ENCODE measurements around the gene EPHA4.

EPHA4 gene

GRCh38 chr2:221485503-221485870 is 86.6 kb downstream of the EPHA4 start:
- no peak overlapping the region for H3K4me3 ChIP-seq (ENCODE audit: low read depth, low read length)
- DNase-seq (ENCODE audit: low read depth): no peak

DNA sequence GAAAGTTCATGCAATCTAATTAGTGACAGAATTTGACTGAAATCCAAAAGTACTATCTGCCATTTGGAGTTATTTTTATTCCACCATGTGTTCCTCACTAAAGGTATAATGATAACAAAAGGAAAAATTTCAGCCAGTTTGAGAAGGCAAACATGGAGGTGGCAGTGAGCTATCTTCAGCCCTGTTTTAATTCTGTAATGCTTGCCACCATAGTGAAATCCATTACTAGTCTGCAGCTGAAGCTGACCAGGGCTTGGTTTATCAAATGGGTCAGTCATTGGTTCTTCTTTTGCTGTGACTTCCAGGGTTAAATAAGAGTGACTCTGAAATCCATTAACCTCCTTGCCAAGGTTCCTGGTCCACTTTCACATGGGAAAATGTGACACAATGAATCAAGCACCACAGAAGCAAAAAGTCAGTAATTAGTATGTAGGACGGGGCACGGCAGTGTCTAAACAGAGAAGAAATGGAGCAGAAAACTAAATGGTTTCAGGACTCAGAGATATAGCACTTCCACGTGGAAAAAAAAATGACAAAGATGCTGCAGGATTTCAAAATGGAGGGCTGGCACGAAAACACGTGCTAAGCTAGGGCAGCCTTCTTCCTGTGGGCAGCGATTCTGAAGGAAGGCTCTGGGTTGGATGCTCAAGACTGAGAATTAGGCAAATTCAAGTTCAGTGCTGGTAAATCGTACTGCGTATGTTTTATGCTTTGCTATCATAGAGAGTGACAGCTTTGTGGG is 87.2 kb downstream of the EPHA4 start:
- no peak for DNase-seq (ENCODE audit: low read depth)
- H3K4me3 ChIP-seq (ENCODE audit: low read depth, low read length): no peak overlapping the region

DNA sequence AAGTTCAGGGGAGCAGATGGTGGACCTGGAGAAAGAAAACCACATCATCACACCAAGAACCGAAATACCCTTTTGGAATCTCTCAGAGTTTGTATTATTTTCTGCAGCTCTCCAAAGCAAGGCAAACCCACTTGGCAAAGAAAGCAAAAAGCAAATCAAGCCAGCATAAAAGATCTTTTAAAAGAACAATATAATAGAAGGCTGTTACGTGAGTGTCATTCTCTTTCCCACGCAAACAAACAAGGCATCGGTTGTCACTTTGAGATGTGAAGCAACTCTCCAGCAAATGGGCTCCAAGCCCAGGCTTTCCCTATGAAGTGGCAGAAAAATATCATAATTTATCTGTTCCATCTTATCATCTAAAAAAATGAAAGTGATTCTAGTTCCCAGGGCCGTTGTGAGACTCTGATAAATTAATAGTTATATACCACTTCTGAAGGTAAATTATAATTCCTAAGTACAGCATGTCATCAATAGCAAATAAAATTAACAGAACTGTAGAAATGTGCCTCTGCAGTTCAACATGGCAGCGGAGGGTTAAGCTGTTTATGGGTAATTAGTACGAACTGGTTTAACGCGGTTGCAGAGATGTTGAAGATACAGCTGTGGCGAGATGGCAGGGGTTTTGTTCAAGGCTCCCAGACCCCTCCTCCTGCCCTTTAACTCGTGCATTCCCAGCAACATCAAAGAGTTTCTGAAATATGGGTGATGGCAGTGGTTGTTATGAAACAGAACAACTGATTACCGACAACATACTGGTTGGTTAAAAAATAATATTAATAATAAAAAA is 89.2 kb downstream of the EPHA4 start:
- no peak for DNase-seq (ENCODE audit: low read depth)
- H3K4me3 ChIP-seq (ENCODE audit: low read depth, low read length): no peak overlapping the region

DNA sequence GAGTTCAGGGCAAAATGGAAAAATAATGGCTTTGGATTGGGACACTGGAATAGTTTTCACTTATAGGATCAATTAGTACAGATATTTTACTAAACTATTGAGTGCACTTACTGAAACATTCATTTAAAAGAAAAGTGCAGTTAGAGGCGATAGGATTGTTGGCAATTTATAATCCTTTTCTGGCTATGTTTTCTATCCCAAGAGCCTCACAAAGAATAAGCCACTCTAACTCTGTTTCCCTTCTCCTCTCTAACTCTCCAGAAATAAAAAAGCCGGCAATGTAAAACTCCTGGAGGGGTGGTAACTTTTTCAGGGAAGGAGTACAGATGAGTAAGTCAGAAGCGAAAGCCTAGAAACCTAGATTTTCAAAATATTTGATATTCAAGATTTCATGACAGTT is 91.3 kb downstream of the EPHA4 start:
- no peak overlapping the region for H3K4me3 ChIP-seq (ENCODE audit: low read depth, low read length)
- DNase-seq (ENCODE audit: low read depth): no peak

GRCh38 chr2:221480163-221480562 is 91.9 kb downstream of the EPHA4 start:
- DNase-seq (ENCODE audit: low read depth): no peak
- no peak overlapping the region for H3K4me3 ChIP-seq (ENCODE audit: low read depth, low read length)

DNA sequence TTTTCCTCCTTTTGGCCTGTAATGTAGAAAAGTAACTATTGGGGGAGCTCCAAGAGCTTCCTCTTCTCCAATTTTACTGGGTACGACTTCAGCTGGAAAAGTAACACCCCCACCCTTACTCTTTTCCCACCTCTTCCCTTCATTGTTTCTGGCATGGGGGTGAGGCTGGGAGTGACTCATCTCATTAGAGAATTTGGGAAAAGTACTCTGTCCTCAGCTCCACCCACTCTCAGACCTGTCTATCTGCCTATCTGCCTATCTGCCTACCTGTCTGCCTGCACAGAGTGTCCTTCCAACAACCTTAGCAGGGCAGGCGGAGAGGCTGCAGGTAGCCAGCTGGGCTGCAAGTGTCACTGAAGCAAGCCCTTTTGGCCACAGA is 93.6 kb downstream of the EPHA4 start:
- DNase-seq (ENCODE audit: low read depth): no peak
- H3K4me3 ChIP-seq (ENCODE audit: low read depth, low read length): no peak overlapping the region

DNA sequence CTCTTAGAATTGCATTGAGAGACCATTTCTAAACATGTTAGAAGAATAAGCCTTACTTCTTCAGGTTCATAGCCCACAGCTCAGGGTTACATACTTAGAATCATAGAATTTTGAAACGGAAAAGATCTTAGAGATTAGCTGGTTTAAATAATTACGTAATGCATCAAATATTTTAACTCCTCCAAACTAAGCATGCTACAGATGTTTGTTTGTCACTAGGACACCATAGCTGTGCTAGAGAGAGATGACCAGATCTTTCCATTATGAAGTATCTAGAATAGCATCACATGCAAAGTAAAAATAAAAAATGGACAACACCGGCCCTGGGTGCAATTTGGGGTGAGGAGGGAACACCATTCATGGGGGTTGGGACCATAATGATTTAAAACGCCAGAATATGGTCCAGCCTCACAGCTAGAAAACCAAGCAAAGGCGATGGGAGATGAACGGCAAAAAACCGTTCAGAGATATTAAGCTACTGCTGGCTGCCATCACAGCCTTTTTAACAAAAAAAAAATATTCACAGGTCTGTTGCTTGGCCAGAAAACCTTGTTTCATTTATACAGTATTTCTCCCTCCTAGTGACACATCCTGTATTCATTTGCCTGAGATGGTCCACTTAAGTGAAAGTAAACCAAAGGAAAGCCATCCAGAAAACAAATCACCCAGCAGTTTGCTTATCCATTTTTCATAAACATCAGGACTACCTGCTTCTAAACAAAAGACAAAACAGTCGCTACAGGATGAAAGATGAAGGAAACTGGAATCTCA is 94.2 kb downstream of the EPHA4 start:
- no peak for DNase-seq (ENCODE audit: low read depth)
- no peak overlapping the region for H3K4me3 ChIP-seq (ENCODE audit: low read depth, low read length)

GRCh38 chr2:221476195-221476594 is 95.9 kb downstream of the EPHA4 start:
- no peak for DNase-seq (ENCODE audit: low read depth)
- no peak overlapping the region for H3K4me3 ChIP-seq (ENCODE audit: low read depth, low read length)

DNA sequence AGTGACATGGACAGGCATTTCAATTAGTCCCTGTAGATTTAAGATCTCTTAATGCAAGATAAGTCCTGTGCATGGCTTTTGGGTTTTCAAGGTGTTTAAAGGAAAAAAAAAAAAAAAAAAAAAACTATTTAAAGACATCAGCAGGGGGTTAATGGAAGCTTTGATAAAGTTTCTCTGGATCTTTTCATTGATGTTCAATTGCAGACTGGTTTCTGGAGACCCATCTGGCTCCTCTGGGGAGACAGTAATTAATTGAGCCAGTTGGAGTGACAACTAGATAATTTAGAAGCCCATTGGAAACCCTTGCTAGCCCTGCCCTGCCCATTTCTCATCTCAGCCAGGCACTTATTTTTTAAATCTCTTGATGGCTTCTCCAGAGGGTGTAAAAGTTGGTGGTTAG is 98.7 kb downstream of the EPHA4 start:
- H3K4me3 ChIP-seq (ENCODE audit: low read depth, low read length): no peak overlapping the region
- DNase-seq (ENCODE audit: low read depth): no peak

DNA sequence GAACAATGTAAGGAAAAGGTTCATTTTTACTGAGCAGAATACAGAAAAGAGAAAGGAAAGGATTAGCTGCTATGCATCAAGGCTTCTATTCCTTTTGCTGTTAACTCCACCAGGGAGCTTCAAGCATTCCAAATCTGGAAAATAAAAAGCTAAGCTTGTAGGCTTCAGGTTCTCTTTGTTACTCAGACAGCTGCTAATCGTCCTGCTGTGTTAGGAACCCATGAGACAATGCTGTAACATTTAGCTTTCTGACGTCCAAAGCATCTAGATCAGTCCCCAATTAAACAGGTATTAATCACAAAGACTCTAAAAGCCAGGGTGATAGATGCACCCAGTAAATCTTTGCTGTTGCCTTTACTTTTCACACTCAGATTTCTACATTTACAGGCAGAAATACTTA is 103.8 kb downstream of the EPHA4 start:
- DNase-seq (ENCODE audit: low read depth): no peak
- H3K4me3 ChIP-seq (ENCODE audit: low read depth, low read length): no peak overlapping the region

DNA sequence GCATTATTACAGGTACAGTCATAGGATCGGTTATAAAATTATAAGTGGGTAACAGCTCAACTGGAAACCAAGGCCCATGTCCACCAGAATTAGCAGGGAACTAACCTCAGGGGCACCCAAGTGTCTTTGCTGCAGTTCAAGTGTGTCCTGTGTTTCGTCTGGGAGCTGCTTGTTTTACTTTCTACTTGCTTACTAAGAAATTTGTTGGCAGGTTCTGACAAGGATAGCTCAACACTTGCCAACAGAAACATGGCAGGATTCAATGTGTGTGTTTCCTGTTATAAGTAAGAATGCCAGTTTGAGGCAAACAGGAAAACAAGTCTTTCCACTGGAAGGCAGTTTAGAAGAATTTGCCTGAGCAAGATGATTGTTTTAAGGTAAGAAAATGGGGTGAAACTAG is 104.5 kb downstream of the EPHA4 start:
- H3K4me3 ChIP-seq (ENCODE audit: low read depth, low read length): no peak overlapping the region
- DNase-seq (ENCODE audit: low read depth): no peak

GRCh38 chr2:221466744-221467143 is 105.4 kb downstream of the EPHA4 start:
- H3K4me3 ChIP-seq (ENCODE audit: low read depth, low read length): no peak overlapping the region
- no peak for DNase-seq (ENCODE audit: low read depth)

DNA sequence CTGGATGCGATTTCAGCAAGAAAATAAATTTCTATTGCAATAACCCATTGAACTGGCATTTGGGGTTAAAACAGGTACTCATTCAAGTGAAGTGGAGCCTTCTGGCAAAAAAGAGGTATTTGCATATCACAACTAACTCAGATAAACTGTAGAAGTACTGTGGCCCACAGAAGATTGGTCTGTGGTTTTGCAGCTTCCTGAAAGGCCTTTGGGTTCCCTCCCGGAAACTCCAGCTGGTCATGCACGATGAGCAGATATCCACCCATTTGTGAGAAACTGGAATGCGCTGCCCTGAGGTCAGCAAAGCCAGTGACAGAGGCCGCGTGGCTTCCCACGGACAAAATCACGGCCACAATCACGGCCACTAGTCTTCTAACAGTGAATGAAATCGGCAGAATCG is 106.3 kb downstream of the EPHA4 start:
- DNase-seq (ENCODE audit: low read depth): no peak

DNA sequence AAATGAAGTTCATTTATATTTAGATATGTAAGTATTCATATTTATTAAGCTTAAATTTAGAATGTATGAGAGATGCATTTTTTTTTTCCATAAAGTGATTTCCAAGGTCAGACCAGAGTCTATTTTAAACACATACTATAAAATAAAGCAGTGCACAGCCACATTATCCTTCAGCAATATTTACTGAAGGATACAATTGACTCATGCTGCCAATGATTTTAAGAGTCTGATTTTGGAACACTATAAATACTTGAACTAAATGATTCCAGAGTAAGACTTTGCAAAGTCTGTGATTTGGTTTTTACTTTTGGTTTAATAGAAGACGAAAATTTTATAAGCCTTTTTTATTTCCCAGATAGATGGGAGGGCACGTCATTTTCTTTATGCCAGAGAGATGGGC is 107.1 kb downstream of the EPHA4 start:
- no peak for DNase-seq (ENCODE audit: low read depth)
- no peak overlapping the region for H3K4me3 ChIP-seq (ENCODE audit: low read depth, low read length)

More for the DNA sequence above, 106.3 kb downstream of the EPHA4 start:
- H3K4me3 ChIP-seq (ENCODE audit: low read depth, low read length): no peak overlapping the region

DNA sequence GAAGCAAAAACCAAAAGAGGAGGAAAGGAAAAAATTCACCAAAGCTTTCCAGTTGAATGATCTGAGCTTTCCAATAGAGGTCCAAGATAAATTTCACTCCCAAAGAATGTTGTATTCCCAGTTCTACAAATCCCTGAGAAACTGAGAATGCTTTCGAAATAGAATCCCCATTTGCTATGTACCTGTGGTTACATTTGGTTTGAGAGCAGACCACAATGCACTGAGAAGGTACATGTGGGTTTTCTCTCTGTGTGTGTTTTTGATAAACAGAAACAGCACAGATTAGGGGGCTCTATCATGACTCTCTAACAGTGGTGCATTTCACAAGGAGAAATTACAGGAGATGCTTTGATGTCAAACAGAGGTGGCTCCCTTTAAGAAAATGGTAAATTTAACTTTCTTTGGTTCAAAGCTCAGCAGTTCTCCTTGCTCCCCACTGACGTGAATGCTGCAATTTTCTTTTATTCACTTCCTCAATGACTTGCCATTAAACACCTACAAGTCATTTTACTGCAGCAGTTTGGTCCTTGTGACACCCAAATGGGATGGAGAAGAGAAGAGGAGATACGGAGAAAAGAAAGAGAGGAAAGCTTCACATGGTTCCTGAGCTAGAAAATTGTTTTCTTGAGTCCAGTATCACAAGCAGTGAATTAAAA is 108.7 kb downstream of the EPHA4 start:
- no peak for DNase-seq (ENCODE audit: low read depth)
- no peak overlapping the region for H3K4me3 ChIP-seq (ENCODE audit: low read depth, low read length)

- H3K4me3 ChIP-seq (ENCODE audit: low read depth, low read length): no peak overlapping the region
- no peak for DNase-seq (ENCODE audit: low read depth)
Measured at GRCh38 chr2:221461901-221462300, 110.2 kb downstream of the EPHA4 start.

DNA sequence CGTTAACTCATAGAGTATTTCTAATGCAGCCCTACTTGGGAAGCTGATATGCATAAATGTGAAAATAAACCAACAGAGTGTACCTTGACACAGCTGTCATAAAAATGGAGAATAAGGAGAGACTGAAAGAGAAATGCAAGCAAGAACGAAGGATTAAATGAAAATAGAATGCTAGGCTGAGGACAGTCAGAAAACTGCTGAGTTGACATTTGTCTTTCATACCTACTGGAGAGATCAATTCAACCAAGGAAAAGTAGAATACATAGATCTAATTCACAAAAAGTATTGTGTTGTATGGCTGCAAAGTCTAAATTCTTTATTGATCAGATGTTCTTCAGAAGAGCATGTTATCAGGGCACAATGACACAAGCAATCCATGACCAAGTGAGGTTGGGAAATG is 112.0 kb downstream of the EPHA4 start:
- H3K4me3 ChIP-seq (ENCODE audit: low read depth, low read length): no peak overlapping the region
- DNase-seq (ENCODE audit: low read depth): no peak

DNA sequence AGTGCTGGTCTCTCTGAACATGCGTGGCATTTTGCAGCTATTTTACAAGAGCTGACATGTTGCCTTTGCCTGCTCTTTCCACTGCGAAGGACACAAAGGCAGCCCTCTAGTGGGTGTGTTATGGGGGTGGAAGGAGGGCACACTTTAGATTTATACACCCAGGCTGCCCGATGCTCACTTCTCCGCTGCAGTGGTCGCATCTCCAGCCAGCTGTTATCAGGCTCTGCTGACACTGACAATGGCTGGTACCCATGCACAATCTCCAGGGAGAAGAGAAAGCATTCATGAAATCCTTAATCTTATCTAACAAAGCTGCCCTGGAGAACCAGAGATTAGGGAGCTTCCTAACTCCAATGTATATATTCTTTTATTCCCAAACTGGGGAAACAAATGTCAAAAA is 113.5 kb downstream of the EPHA4 start:
- no peak for DNase-seq (ENCODE audit: low read depth)
- H3K4me3 ChIP-seq (ENCODE audit: low read depth, low read length): no peak overlapping the region

- DNase-seq (ENCODE audit: low read depth): no peak
- no peak overlapping the region for H3K4me3 ChIP-seq (ENCODE audit: low read depth, low read length)
Measured at GRCh38 chr2:221455214-221455613, 116.9 kb downstream of the EPHA4 start.
